SK-N-SH (cell line): ENCODE measurements around the gene MSTO1. TPM values are rescaled to one million over a fixed set of nuclear protein-coding genes. Genes with fewer than 3 reads are reported as not detected.
A peak's percentile ranks its signal among the peaks of the same experiment; 100 is the strongest.
"Not testable (repeated sequence)": the region's sequence is repeated elsewhere in the genome, so short reads cannot be mapped to it uniquely, and the experiment has no call there.

ENCODE experiments used
- CTCF ChIA-PET: fragments of 300-600, 350-600 bp; formaldehyde crosslinking; extraction: SDS; loops from one replicate; lab custom pipeline; 2021; lab: Yijun Ruan, JAX
- POLR2A ChIA-PET: fragments of 350-600 bp; sonication (Branson Sonifier 250); formaldehyde crosslinking; extraction: SDS; loops from one replicate; lab custom pipeline; 2020; ENCODE audit warnings: antibody characterized with exemption, inconsistent platforms; lab: Yijun Ruan, JAX
- DNase-seq: peaks from one replicate; pipeline ENCODE4 v3.0.0; 2012
- H2AFZ ChIP-seq: fragments of 200-600 bp; sonication (generic); 2 replicates; pipeline ENCODE4 v1.8.1; 2016; ENCODE audit warnings: antibody characterized with exemption, mild to moderate bottlenecking, low read depth
- H3F3A ChIP-seq: fragments of 200-600 bp; sonication (generic); replicated peaks from 2 replicates; pipeline ENCODE3; 2016; ENCODE audit warnings: antibody characterized with exemption, mild to moderate bottlenecking; ENCODE audit not compliant: insufficient read depth
- H3K27ac ChIP-seq, 2 experiments: fragments of 200-500 bp in 1 of 2; fragments of 200-600 bp in 1 of 2; sonication (Bioruptor generic) in 1 of 2; sonication (generic), shearing (Covaris generic) in 1 of 2; 2 replicates each; pipeline versions ENCODE4 v1.5.1 to v1.6.1; 2014 to 2016; ENCODE audit warnings: low read depth in 2 of 2, inconsistent platforms in 1 of 2, low read length in 1 of 2, mild to moderate bottlenecking in 1 of 2, mixed read lengths in 1 of 2
- H3K27me3 ChIP-seq: fragments of 200-600 bp; sonication (generic), shearing (Covaris generic); 2 replicates; pipeline ENCODE4 v1.6.1; 2016; ENCODE audit warnings: mixed run types; ENCODE audit not compliant: insufficient read depth
- H3K36me3 ChIP-seq, 2 experiments: fragments of 200-500 bp in 1 of 2; fragments of 200-600 bp in 1 of 2; sonication (Bioruptor generic) in 1 of 2; sonication (generic) in 1 of 2; replicated peaks in 1 of 2; 2 replicates each; pipeline versions ENCODE3 to v1.5.1; 2014 to 2016; ENCODE audit warnings: low read length in 1 of 2, mild to moderate bottlenecking in 1 of 2; ENCODE audit not compliant: insufficient read depth in 2 of 2, control insufficient read depth in 1 of 2
- H3K4me1 ChIP-seq, 2 experiments: fragments of 200-500 bp in 1 of 2; fragments of 200-600 bp in 1 of 2; sonication (Bioruptor generic) in 1 of 2; sonication (generic), shearing (Covaris generic) in 1 of 2; 2 replicates each; pipeline versions ENCODE4 v1.5.1 to v1.6.1; 2014 to 2016; ENCODE audit warnings: low read depth in 1 of 2, low read length in 1 of 2, mixed run types in 1 of 2; ENCODE audit not compliant: insufficient read depth in 2 of 2, control insufficient read depth in 1 of 2
- H3K4me2 ChIP-seq: fragments of 200-600 bp; sonication (generic), shearing (Covaris generic); 2 replicates; pipeline ENCODE4 v1.6.1; 2017; ENCODE audit warnings: mixed run types
- H3K4me3 ChIP-seq, 2 experiments: fragments of 200-500 bp in 1 of 2; fragments of 200-600 bp in 1 of 2; sonication (Bioruptor generic) in 1 of 2; sonication (generic), shearing (Covaris generic) in 1 of 2; 2 replicates each; pipeline versions ENCODE4 v1.5.1 to v1.8.1; 2014 to 2016; ENCODE audit warnings: low read depth in 2 of 2, inconsistent platforms in 1 of 2, low read length in 1 of 2, mild to moderate bottlenecking in 1 of 2, mixed read lengths in 1 of 2, moderate library complexity in 1 of 2
- H3K79me2 ChIP-seq: fragments of 200-600 bp; sonication (generic); 2 replicates; pipeline ENCODE4 v1.8.1; 2017; ENCODE audit warnings: mild to moderate bottlenecking; ENCODE audit not compliant: insufficient read depth
- H3K9ac ChIP-seq: fragments of 200-600 bp; sonication (generic); 2 replicates; pipeline ENCODE4 v1.6.1; 2017; ENCODE audit warnings: mixed run types
- H3K9me2 ChIP-seq: fragments of 200-600 bp; sonication (generic); 2 replicates; pipeline ENCODE4 v1.6.1; 2017; ENCODE audit warnings: mixed run types
- H3K9me3 ChIP-seq: fragments of 200-600 bp; sonication (generic); 2 replicates; pipeline ENCODE4 v1.6.1; 2017; ENCODE audit warnings: mixed run types, mild to moderate bottlenecking, moderate library complexity
- H4K20me1 ChIP-seq: fragments of 200-600 bp; sonication (generic); 2 replicates; pipeline ENCODE4 v1.6.1; 2017; ENCODE audit warnings: mild to moderate bottlenecking, mixed run types; ENCODE audit not compliant: insufficient read depth
- CHD2 ChIP-seq: fragments of 150-350 bp; IDR thresholded peaks from 2 replicates; pipeline ENCODE4 v1.6.1; 2018; ENCODE audit warnings: low read length; ENCODE audit not compliant: partially characterized antibody
- ELF1 ChIP-seq: IDR thresholded peaks from 2 replicates; pipeline ENCODE4 v1.4.0; 2012
- EP300 ChIP-seq, 2 experiments: IDR thresholded peaks; 2 replicates each; pipeline versions ENCODE4 v1.4.0 to v1.6.1; 2012; ENCODE audit warnings: borderline replicate concordance in 1 of 2, low read depth in 1 of 2, low read length in 1 of 2
- EZH2phosphoT487 ChIP-seq: fragments of 200-600 bp; sonication (generic); IDR thresholded peaks from 2 replicates; pipeline ENCODE4 v1.6.1; 2017; ENCODE audit warnings: low read depth, mixed run types, mild to moderate bottlenecking, antibody characterized with exemption, moderate library complexity, borderline replicate concordance
- FOXM1 ChIP-seq: IDR thresholded peaks from 2 replicates; pipeline ENCODE4 v1.4.0; 2012; ENCODE audit warnings: low read depth, mild to moderate bottlenecking
- GABPA ChIP-seq: IDR thresholded peaks from 2 replicates; pipeline ENCODE4 v1.4.0; 2012; ENCODE audit warnings: low read depth, mild to moderate bottlenecking
- GATA2 ChIP-seq: sonication (generic); formaldehyde crosslinking; IDR thresholded peaks from 2 replicates; pipeline ENCODE4 v1.5.0; 2020; ENCODE audit warnings: mild to moderate bottlenecking, missing genetic modification reagents
- IRF3 ChIP-seq: fragments of 150-350 bp; IDR thresholded peaks from 2 replicates; pipeline ENCODE4 v1.6.1; 2016; ENCODE audit warnings: mild to moderate bottlenecking, low read depth, low read length
- MEF2A ChIP-seq: IDR thresholded peaks from 2 replicates; pipeline ENCODE4 v1.4.0; 2012; ENCODE audit warnings: low read depth, borderline replicate concordance
- NFIC ChIP-seq: IDR thresholded peaks from 2 replicates; pipeline ENCODE4 v1.4.0; 2012; ENCODE audit warnings: borderline replicate concordance
- PBX3 ChIP-seq: IDR thresholded peaks from 2 replicates; pipeline ENCODE4; 2012
- POLR2AphosphoS5 ChIP-seq: IDR thresholded peaks from 2 replicates; pipeline ENCODE4 v1.6.1; 2012; ENCODE audit warnings: low read depth, low read length
- RAD21 ChIP-seq: IDR thresholded peaks from 2 replicates; pipeline ENCODE4 v1.6.1; 2012; ENCODE audit warnings: mild to moderate bottlenecking, low read length
- RCOR1 ChIP-seq: fragments of 150-350 bp; IDR thresholded peaks from 2 replicates; pipeline ENCODE4 v1.6.1; 2017; ENCODE audit warnings: antibody characterized with exemption, low read length
- REST ChIP-seq: IDR thresholded peaks from 2 replicates; pipeline ENCODE4 v1.6.1; 2012; ENCODE audit warnings: mild to moderate bottlenecking, low read depth, low read length, moderate library complexity
- RFX5 ChIP-seq: IDR thresholded peaks from 2 replicates; pipeline ENCODE4 v1.6.1; 2012; ENCODE audit warnings: mild to moderate bottlenecking, improper control_type of control experiment, low read length
- SMC3 ChIP-seq: IDR thresholded peaks from 2 replicates; pipeline ENCODE4 v1.6.1; 2012; ENCODE audit warnings: low read depth, low read length, improper control_type of control experiment
- TCF12 ChIP-seq: IDR thresholded peaks from 2 replicates; pipeline ENCODE4 v1.4.0; 2012
- USF1 ChIP-seq: IDR thresholded peaks from 2 replicates; pipeline ENCODE4 v1.4.0; 2012; ENCODE audit warnings: low read depth, borderline replicate concordance
- USF2 ChIP-seq: fragments of 150-350 bp; IDR thresholded peaks from 2 replicates; pipeline ENCODE4 v1.6.1; 2017; ENCODE audit warnings: antibody characterized with exemption, low read length, low read depth, borderline replicate concordance
- WGBS: methylation state at CpG from one replicate; pipeline ENCODE4 v1.1.6; 2017; ENCODE audit warnings: low lambda C conversion rate; 5-methylcytosine and 5-hydroxymethylcytosine counted together
- polyA plus RNA-seq, 3 experiments: library from polyadenylated mRNA; depleted of rRNA; stranded (reverse); fragments of >200 nt; gene quantifications; 2 replicates each; pipeline ENCODE4 v1.2.3, GENCODE V29; 2012

The MSTO1 gene
- polyA plus RNA-seq, 1 of the 3 experiments (the other 2 are of a cell fraction), result 22.4 TPM

GRCh38 chr1:155598842-155599331, 11.1 kb upstream of the MSTO1 start:
- H3K9me2 ChIP-seq, result no peaks in the 10 kb centered on the region
- TF ChIP-seq IRF3 (no peak), MEF2A (no peak), NFIC (no peak), USF1 (no peak), EP300 (IDR thresholded peaks at IDR 0.05; ENCODE audit: borderline replicate concordance in 1 of 2, low read depth in 1 of 2, low read length in 1 of 2) (no peak), GABPA (no peak), ELF1 (no peak), POLR2AphosphoS5 (no peak), TCF12 (no peak), RAD21 (no peak), FOXM1 (no peak), PBX3 (no peak), REST (no peak), RFX5 (no peak), EZH2phosphoT487 (no peak), SMC3 (no peak), USF2 (no peak), CHD2 (no peak), RCOR1 (no peak), GATA2 (CRISPR knock-in tag) (no peak)
- POLR2A ChIA-PET, result interaction anchor here (1.2 kb wide), 1 partner anchor 11 kb away, joined by 3 read pairs; the partner anchor contains the start of gene MSTO1
- no peaks in the 10 kb centered on the region for H3K27me3 ChIP-seq
- H3K4me1 ChIP-seq, result no peaks in the 10 kb centered on the region; a peak in 1 of 4 replicates
- H2AFZ ChIP-seq, result no peak overlapping the region
- H3K27ac ChIP-seq, result peak overlapping the region; percentile 7 to 17; a peak in 2 of 4 replicates
- H3F3A ChIP-seq, result peaks cover 4% of the 10 kb centered on the region
- CTCF ChIA-PET, result interaction anchor here (1.1 kb wide), 2 partner anchors 9 to 348 kb away, joined by 4 to 5 read pairs; no protein-coding TSS in a partner anchor
- DNase-seq, result no peak
- H3K79me2 ChIP-seq, result no peaks in the 10 kb centered on the region
- no peaks in the 10 kb centered on the region for H3K9me3 ChIP-seq
- no peak overlapping the region for H3K4me3 ChIP-seq
- H3K9ac ChIP-seq, result no peak overlapping the region
- no peak overlapping the region for H3K4me2 ChIP-seq
- H3K36me3 ChIP-seq, result no peaks in the 10 kb centered on the region
- H4K20me1 ChIP-seq, result no peaks in the 10 kb centered on the region
- 46% methylated on average over 12 of the region's 12 CpGs for WGBS

GRCh38 chr1:155599828-155600572, 10.0 kb upstream of the MSTO1 start:
- DNase-seq, H3K27ac ChIP-seq, H3F3A ChIP-seq, H3K9me2 ChIP-seq, CTCF ChIA-PET, POLR2A ChIA-PET, H3K27me3 ChIP-seq, H4K20me1 ChIP-seq, H3K9ac ChIP-seq, H3K4me2 ChIP-seq, H3K4me1 ChIP-seq, H3K36me3 ChIP-seq, H2AFZ ChIP-seq, H3K79me2 ChIP-seq, H3K9me3 ChIP-seq, H3K4me3 ChIP-seq: not testable (repeated sequence)
- 79% methylated on average over 12 of the region's 12 CpGs for WGBS
